Activated CD4-positive, alpha-beta T cell treated with anti-CD3 and anti-CD28 coated beads for 36 hours (primary cell): ENCODE measurements around the gene APP. TPM values are rescaled to one million over a fixed set of nuclear protein-coding genes. Genes with fewer than 3 reads are reported as not detected.
A peak's percentile ranks its signal among the peaks of the same experiment; 100 is the strongest.
"Not testable (repeated sequence)": the region's sequence is repeated elsewhere in the genome, so short reads cannot be mapped to it uniquely, and the experiment has no call there.

Experiments used
- ATAC-seq: fragments of 200-7000 bp; cut with Tn5 transposase; one replicate; pipeline ENCODE4 v1.10.0; 2021; ENCODE audit warnings: mild to moderate bottlenecking, moderate library complexity
- CTCF ChIA-PET: fragments of 350-600 bp; sonication (Branson Sonifier 250); formaldehyde crosslinking; loops from one replicate; lab custom pipeline; 2021; ENCODE audit warnings: antibody characterized with exemption; lab: Charles Lee
- POLR2A ChIA-PET: fragments of 350-600 bp; sonication (Branson Sonifier 250); formaldehyde crosslinking; loops from one replicate; lab custom pipeline; 2021; ENCODE audit warnings: antibody characterized with exemption, inconsistent platforms; lab: Charles Lee
- DNase-seq: peaks from one replicate; pipeline ENCODE4 v3.0.0-alpha.2; 2020
- H3K27ac Mint-ChIP-seq: one replicate; pipeline ENCODE4 v1.8.0; 2021; ENCODE audit warnings: mixed read lengths
- H3K27me3 Mint-ChIP-seq: one replicate; pipeline ENCODE4 v1.8.0; 2021; ENCODE audit warnings: mixed read lengths
- H3K36me3 Mint-ChIP-seq: one replicate; pipeline ENCODE4 v1.8.0; 2021; ENCODE audit warnings: low read depth, mixed read lengths
- H3K4me1 Mint-ChIP-seq: one replicate; pipeline ENCODE4 v1.8.0; 2021; ENCODE audit warnings: mixed read lengths
- H3K4me3 Mint-ChIP-seq: one replicate; pipeline ENCODE4 v1.8.0; 2021; ENCODE audit warnings: mild to moderate bottlenecking, moderate library complexity, mixed read lengths
- H3K9me3 Mint-ChIP-seq: one replicate; pipeline ENCODE4 v1.8.0; 2021; ENCODE audit warnings: low read depth, mixed read lengths
- intact Hi-C, 2 experiments: fragments of 100-400 bp; cut with DNase I in 1 of 2; cut with micrococcal nuclease in 1 of 2; formaldehyde crosslinking; loops; one replicate each; pipeline versions ENCODE4 v1.14.2 to v1.15.1; 2022 to 2024; cut with DNase I, micrococcal nuclease
- total RNA-seq, 2 experiments: library from RNA; stranded (reverse); gene quantifications; one replicate each; pipeline ENCODE4 v1.2.3, GENCODE V29; 2021

Gene APP
- total RNA-seq, 2 experiments from 2014 or later = 59.8 to 71.1 TPM

- H3K9me3 Mint-ChIP-seq = no peaks in the 10 kb centered on the region
- H3K27me3 Mint-ChIP-seq = no peaks in the 10 kb centered on the region
- no peaks in the 10 kb centered on the region for H3K4me1 Mint-ChIP-seq
- peaks cover 21% of the 10 kb centered on the region for H3K36me3 Mint-ChIP-seq
- CTCF ChIA-PET = interaction anchor here (0.6 to 1.3 kb wide), 4 partner anchors 14 to 180 kb away, joined by 3 to 4 read pairs (median 4); no protein-coding TSS in a partner anchor
- no peak overlapping the region for H3K4me3 Mint-ChIP-seq
- no peak overlapping the region for H3K27ac Mint-ChIP-seq
- POLR2A ChIA-PET = no interaction called here
- intact Hi-C loops = no loop called here
- DNase-seq (no peak), ATAC-seq (no peak)
These were observed 128.2 kb downstream of the APP start for GRCh38 chr21:26042181-26042876.

GRCh38 chr21:26041431-26042180, 129.0 kb downstream of the APP start:
- intact Hi-C loops = no loop called here
- DNase-seq = no peak
- H3K27ac Mint-ChIP-seq = no peak overlapping the region

GRCh38 chr21:26036916-26037315, 133.7 kb downstream of the APP start:
- Mint-ChIP-seq H3K9me3 (no peaks in the 10 kb centered on the region), H3K27me3 (no peaks in the 10 kb centered on the region), H3K36me3 (peaks cover 13% of the 10 kb centered on the region), H3K4me1 (peaks cover 3% of the 10 kb centered on the region), H3K27ac (no peak overlapping the region), H3K4me3 (no peak overlapping the region)
- intact Hi-C loops = no loop called here
- POLR2A ChIA-PET = interaction anchor here (0.6 kb wide), 1 partner anchor 570 kb away, joined by 3 read pairs; no protein-coding TSS in a partner anchor
- CTCF ChIA-PET = interaction anchor here (0.5 kb wide), 1 partner anchor 457 kb away, joined by 3 read pairs; no protein-coding TSS in a partner anchor
- DNase-seq = no peak
- no peak for ATAC-seq

More at GRCh38 chr21:26041431-26042180, 129.0 kb downstream of the APP start:
- CTCF ChIA-PET = interaction anchor here (0.6 to 1.3 kb wide), 4 partner anchors 14 to 181 kb away, joined by 3 to 4 read pairs (median 4); no protein-coding TSS in a partner anchor
- Mint-ChIP-seq H3K27me3 (no peaks in the 10 kb centered on the region), H3K4me1 (peaks cover under 1% of the 10 kb centered on the region), H3K9me3 (no peaks in the 10 kb centered on the region), H3K4me3 (no peak overlapping the region), H3K36me3 (peaks cover 26% of the 10 kb centered on the region)
- POLR2A ChIA-PET = no interaction called here
- ATAC-seq = no peak

GRCh38 chr21:26032263-26032662, 138.3 kb downstream of the APP start:
- POLR2A ChIA-PET = no interaction called here
- peaks cover 3% of the 10 kb centered on the region for H3K4me1 Mint-ChIP-seq
- DNase-seq (peak; percentile 33), ATAC-seq (no peak)
- H3K9me3 Mint-ChIP-seq = no peaks in the 10 kb centered on the region
- no peak overlapping the region for H3K4me3 Mint-ChIP-seq
- H3K27me3 Mint-ChIP-seq = no peaks in the 10 kb centered on the region
- no peak overlapping the region for H3K27ac Mint-ChIP-seq
- CTCF ChIA-PET = no interaction called here
- intact Hi-C loops = no loop called here
- peaks cover 18% of the 10 kb centered on the region for H3K36me3 Mint-ChIP-seq

GRCh38 chr21:26028183-26028582, 142.4 kb downstream of the APP start:
- no peaks in the 10 kb centered on the region for H3K27me3 Mint-ChIP-seq
- ATAC-seq (no peak), DNase-seq (no peak)
- POLR2A ChIA-PET = no interaction called here
- no peaks in the 10 kb centered on the region for H3K4me1 Mint-ChIP-seq
- no peaks in the 10 kb centered on the region for H3K9me3 Mint-ChIP-seq
- CTCF ChIA-PET = no interaction called here
- no peak overlapping the region for H3K4me3 Mint-ChIP-seq
- intact Hi-C loops = no loop called here
- H3K27ac Mint-ChIP-seq = no peak overlapping the region
- peaks cover 12% of the 10 kb centered on the region for H3K36me3 Mint-ChIP-seq

- Mint-ChIP-seq H3K27ac (no peak overlapping the region), H3K9me3 (no peaks in the 10 kb centered on the region), H3K36me3 (peaks cover 7% of the 10 kb centered on the region), H3K27me3 (no peaks in the 10 kb centered on the region), H3K4me3 (no peak overlapping the region), H3K4me1 (no peaks in the 10 kb centered on the region)
- DNase-seq (no peak), ATAC-seq (no peak)
- intact Hi-C loops = no loop called here
- ChIA-PET POLR2A (no interaction called here), CTCF (no interaction called here)
These were observed 142.9 kb downstream of the APP start for GRCh38 chr21:26027696-26028095.

GRCh38 chr21:26025536-26026512, 144.7 kb downstream of the APP start:
- intact Hi-C loops = no loop called here
- no peaks in the 10 kb centered on the region for H3K4me1 Mint-ChIP-seq
- no peaks in the 10 kb centered on the region for H3K27me3 Mint-ChIP-seq
- ChIA-PET CTCF (interaction anchor here (0.6 kb wide), 1 partner anchor 85 kb away, joined by 3 read pairs; no protein-coding TSS in a partner anchor), POLR2A (no interaction called here)
- DNase-seq (no peak), ATAC-seq (no peak)
- H3K36me3 Mint-ChIP-seq = peaks cover 18% of the 10 kb centered on the region
- H3K27ac Mint-ChIP-seq = no peak overlapping the region
- no peaks in the 10 kb centered on the region for H3K9me3 Mint-ChIP-seq
- no peak overlapping the region for H3K4me3 Mint-ChIP-seq

- DNase-seq, CTCF ChIA-PET, H3K4me3 Mint-ChIP-seq, intact Hi-C loops, H3K27ac Mint-ChIP-seq, H3K27me3 Mint-ChIP-seq, H3K4me1 Mint-ChIP-seq, H3K9me3 Mint-ChIP-seq, POLR2A ChIA-PET, ATAC-seq: not testable (repeated sequence)
- peaks cover 18% of the 10 kb centered on the region for H3K36me3 Mint-ChIP-seq
These were observed 147.2 kb downstream of the APP start for GRCh38 chr21:26023406-26023805.

GRCh38 chr21:26022598-26023337, 147.8 kb downstream of the APP start:
- ATAC-seq, H3K27me3 Mint-ChIP-seq, DNase-seq, POLR2A ChIA-PET, H3K27ac Mint-ChIP-seq, H3K9me3 Mint-ChIP-seq, intact Hi-C loops, H3K4me1 Mint-ChIP-seq, H3K4me3 Mint-ChIP-seq: not testable (repeated sequence)
- H3K36me3 Mint-ChIP-seq = peaks cover 18% of the 10 kb centered on the region
- CTCF ChIA-PET = interaction anchor here (0.6 kb wide), 1 partner anchor 36 kb away, joined by 4 read pairs; no protein-coding TSS in a partner anchor

- ChIA-PET CTCF (no interaction called here), POLR2A (no interaction called here)
- no peaks in the 10 kb centered on the region for H3K4me1 Mint-ChIP-seq
These were observed 150.1 kb downstream of the APP start for GRCh38 chr21:26020510-26020909.

More at GRCh38 chr21:26020510-26020909, 150.1 kb downstream of the APP start:
- Mint-ChIP-seq H3K27ac (no peak overlapping the region), H3K4me3 (no peak overlapping the region), H3K36me3 (peaks cover 18% of the 10 kb centered on the region), H3K27me3 (no peaks in the 10 kb centered on the region), H3K9me3 (no peaks in the 10 kb centered on the region)
- no peak for ATAC-seq
- intact Hi-C loops = no loop called here
- no peak for DNase-seq
